ENCODE measurements around the gene LPCAT2.
"Not testable (repeated sequence)": the region's sequence is repeated elsewhere in the genome, so short reads cannot be mapped to it uniquely, and the experiment has no call there.

Gene LPCAT2

GRCh38 chr16:55615670-55616069 is 106.8 kb downstream of the LPCAT2 start:
- not testable (repeated sequence) for DNase-seq

- no peak for DNase-seq
Measured at GRCh38 chr16:55621771-55622170, 112.9 kb downstream of the LPCAT2 start.

- no peak for DNase-seq
Measured at GRCh38 chr16:55622272-55622671, 113.4 kb downstream of the LPCAT2 start.

DNA sequence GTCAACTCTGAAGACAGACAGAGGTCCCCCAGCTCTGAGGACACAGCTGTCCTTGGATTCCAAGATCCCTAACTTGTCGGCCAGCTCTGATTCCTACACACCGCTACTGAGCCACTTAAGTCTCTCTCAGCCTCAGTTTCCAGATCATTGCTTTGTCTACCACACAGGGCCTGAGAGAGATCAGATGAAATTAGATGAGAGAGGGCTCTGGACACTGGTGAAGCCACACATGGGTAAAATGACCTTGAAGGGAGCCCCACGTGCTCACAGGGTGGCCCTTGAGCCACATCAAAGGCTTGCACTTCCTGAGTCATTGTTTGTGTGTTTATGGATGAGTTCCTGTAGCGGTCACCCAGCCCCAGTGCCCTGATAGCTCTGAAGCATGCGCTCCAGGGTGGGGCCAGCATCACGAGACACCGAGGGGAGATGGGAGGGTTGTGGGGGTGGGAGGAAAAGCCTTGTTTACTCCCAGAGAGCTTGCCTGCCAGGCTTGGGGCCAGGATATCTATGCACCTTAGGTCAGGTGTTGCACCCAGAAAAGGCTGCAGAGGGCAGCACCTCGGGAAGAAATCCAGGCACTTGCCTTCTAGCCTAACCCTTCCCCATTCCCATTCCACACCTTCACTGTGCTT is 114.2 kb downstream of the LPCAT2 start:
- DNase-seq: no peak

DNA sequence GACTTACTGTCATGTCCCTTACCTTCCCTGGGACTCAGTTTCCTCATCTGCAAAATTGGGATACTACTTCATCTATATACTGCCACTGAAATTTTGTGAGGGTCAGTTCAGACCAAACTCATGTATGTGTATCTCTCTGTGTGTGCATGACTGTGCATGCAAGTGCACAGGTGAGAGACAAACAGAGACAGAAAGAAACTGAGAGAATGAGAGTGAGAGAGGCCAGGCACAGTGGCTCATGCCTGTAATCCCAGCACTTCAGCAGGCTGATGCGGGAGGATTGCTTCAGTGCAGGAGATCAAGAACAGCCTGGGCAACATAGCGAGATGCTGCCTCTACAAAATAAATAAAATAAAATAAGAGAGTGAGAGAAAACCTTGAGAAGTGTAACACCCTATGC is 114.8 kb downstream of the LPCAT2 start:
- no peak for DNase-seq

- DNase-seq: no peak
Measured at GRCh38 chr16:55624696-55625095, 115.8 kb downstream of the LPCAT2 start.

DNA sequence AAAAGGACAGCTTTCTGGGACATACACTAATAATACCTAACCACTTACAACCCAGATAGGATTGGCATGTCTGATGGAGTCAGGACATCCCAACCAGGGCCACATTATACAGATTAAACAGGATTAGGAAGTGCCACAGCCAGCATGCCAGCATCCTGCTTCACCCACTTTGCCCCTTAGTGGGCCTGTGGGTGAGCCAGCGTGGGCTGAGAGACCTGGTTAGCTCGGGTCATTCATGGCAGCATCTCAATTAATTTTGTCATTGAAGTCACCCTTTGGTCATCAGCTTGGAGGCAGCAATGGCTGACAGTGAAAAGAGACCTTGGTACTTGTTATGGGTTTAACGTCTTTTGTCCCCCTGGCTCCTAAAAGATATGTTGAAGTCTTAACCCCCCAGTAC is 117.0 kb downstream of the LPCAT2 start:
- DNase-seq: no peak

GRCh38 chr16:55628306-55628968 is 119.6 kb downstream of the LPCAT2 start:
- no peak for DNase-seq

- no peak for DNase-seq
Measured at GRCh38 chr16:55630774-55631173, 121.9 kb downstream of the LPCAT2 start.

DNA sequence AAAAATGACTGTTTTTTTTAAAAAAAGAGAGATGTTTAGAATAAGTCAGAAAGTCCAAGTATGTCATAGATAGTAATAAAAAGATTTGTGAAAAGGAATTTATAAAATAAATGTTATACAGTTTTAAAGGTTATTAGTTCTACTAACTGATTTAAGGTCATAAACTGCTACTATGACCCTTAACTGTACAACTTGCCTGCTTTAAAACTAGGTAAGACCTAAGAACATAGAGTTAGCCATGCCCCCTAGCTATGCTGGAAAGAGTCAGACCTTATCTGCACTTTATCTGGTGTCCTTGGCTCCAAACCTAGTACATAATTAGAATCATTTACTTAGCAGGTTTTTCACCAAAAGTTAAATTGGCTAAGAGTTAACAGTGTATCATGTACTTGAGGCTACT is 123.4 kb downstream of the LPCAT2 start:
- no peak for DNase-seq

- no peak for DNase-seq
Measured at GRCh38 chr16:55634193-55634592, 125.3 kb downstream of the LPCAT2 start.

All from NCI-H2029 (cell line).